Ovary (tissue), 3 donors: ENCODE measurements around the gene GLIS2.

Source experiments
- EP300 ChIP-seq: sonication (generic); formaldehyde crosslinking; IDR thresholded peaks from one replicate; pipeline ENCODE4 v1.6.1; 2017; ENCODE audit warnings: antibody characterized with exemption
- TF ChIP-seq, protein P1 (sequence below), 3 donors: fragments of 450-650 bp in 2 of 3; fragments of 200-600 bp in 1 of 3; IDR thresholded peaks; one replicate each; pipeline versions ENCODE4 v1.5.1 to v1.8.0; 2016 to 2022; ENCODE audit warnings: antibody characterized with exemption in 3 of 3, mild to moderate bottlenecking in 1 of 3
- donor health status: DM: no; HTN: no; CAD: no.

DNA sequence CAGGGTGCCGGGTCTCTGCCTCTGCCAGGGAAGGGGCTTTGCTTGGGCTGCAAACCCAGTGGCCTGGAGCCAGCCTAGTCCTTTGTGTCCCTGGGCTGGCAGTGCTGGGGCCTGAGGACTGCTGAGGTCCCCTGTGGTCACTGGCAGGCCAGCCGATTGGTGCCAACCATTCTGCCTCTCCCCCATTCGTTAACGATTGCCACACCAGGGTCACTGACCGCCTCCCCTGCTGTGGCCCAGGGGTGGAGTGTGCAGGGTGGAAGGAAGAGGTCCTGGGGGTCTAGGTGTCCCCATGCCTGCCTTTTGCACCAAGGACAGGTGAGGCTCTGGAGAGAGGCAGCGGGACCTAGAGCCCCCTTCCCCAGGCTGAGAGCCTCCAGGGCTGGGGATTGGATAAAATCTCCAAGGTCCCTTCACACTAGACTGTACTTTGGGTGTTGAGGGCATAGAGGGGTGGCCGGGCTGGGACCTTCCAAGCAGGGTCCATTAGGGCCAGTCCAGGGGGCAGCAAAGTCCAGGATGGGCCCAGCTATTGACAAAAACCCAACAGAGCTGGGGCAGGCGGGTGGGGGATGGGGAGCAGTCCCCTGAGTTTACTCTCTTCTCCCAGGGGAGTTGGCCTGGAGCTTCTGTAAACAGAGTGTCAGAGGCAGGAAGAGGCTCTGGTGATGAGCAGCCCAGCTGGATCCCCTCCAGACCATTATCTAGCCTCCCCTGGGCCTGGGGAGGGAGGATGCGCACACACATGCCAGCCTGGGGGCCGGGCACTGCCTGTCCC lies 56.9 kb downstream of the GLIS2 start:
- no peak for TF ChIP-seq EP300
- TF ChIP-seq, protein P1, sequence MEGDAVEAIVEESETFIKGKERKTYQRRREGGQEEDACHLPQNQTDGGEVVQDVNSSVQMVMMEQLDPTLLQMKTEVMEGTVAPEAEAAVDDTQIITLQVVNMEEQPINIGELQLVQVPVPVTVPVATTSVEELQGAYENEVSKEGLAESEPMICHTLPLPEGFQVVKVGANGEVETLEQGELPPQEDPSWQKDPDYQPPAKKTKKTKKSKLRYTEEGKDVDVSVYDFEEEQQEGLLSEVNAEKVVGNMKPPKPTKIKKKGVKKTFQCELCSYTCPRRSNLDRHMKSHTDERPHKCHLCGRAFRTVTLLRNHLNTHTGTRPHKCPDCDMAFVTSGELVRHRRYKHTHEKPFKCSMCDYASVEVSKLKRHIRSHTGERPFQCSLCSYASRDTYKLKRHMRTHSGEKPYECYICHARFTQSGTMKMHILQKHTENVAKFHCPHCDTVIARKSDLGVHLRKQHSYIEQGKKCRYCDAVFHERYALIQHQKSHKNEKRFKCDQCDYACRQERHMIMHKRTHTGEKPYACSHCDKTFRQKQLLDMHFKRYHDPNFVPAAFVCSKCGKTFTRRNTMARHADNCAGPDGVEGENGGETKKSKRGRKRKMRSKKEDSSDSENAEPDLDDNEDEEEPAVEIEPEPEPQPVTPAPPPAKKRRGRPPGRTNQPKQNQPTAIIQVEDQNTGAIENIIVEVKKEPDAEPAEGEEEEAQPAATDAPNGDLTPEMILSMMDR (IDR thresholded peaks at IDR 0.05), result no peak
